Smooth muscle cell (in vitro differentiated cells): ENCODE data around the gene FMNL3. TPM values are rescaled to one million over a fixed set of nuclear protein-coding genes. Genes with fewer than 3 reads are reported as not detected.

Experiments used
- DNase-seq: peaks from one replicate; lab custom pipeline; 2025; ENCODE audit not compliant: unreplicated experiment; lab: John Stamatoyannopoulos, UW
- H2AFZ ChIP-seq: fragments of 200-600 bp; sonication (generic); 2 replicates; pipeline ENCODE4 v1.6.0; 2016; ENCODE audit warnings: antibody characterized with exemption, low read depth, mild to moderate bottlenecking
- H3F3A ChIP-seq: fragments of 200-600 bp; sonication (generic); 2 replicates; pipeline ENCODE4 v1.6.0; 2017; ENCODE audit warnings: antibody characterized with exemption, low read depth
- H3K27ac ChIP-seq: fragments of 200-600 bp; sonication (generic); 2 replicates; pipeline ENCODE4 v1.5.1; 2016; ENCODE audit warnings: low read depth, mild to moderate bottlenecking
- H3K27me3 ChIP-seq: fragments of 200-600 bp; sonication (generic); 2 replicates; pipeline ENCODE4 v1.6.1; 2016; ENCODE audit warnings: low read depth, mild to moderate bottlenecking
- H3K36me3 ChIP-seq: fragments of 200-600 bp; sonication (generic); 2 replicates; pipeline ENCODE4 v1.5.1; 2016; ENCODE audit warnings: low read depth
- H3K4me1 ChIP-seq: fragments of 200-600 bp; sonication (generic); 2 replicates; pipeline ENCODE4 v1.5.1; 2016; ENCODE audit warnings: low read depth
- H3K4me2 ChIP-seq: fragments of 200-600 bp; sonication (generic); 2 replicates; pipeline ENCODE4 v1.6.0; 2016; ENCODE audit warnings: mild to moderate bottlenecking
- H3K4me3 ChIP-seq: fragments of 200-600 bp; sonication (generic); 2 replicates; pipeline ENCODE4 v1.5.1; 2016; ENCODE audit warnings: mild to moderate bottlenecking
- H3K79me2 ChIP-seq: fragments of 200-600 bp; sonication (generic); 2 replicates; pipeline ENCODE4 v1.6.0; 2016; ENCODE audit warnings: low read depth, mild to moderate bottlenecking
- H3K9ac ChIP-seq: fragments of 200-600 bp; sonication (generic); 2 replicates; pipeline ENCODE4 v1.6.0; 2016; ENCODE audit warnings: low read depth
- H3K9me3 ChIP-seq: fragments of 200-600 bp; sonication (generic); replicated peaks from 2 replicates; pipeline ENCODE4 v1.5.1; 2016; ENCODE audit warnings: low read depth
- H4K20me1 ChIP-seq: fragments of 200-600 bp; sonication (generic); 2 replicates; pipeline ENCODE4 v1.6.0; 2016; ENCODE audit warnings: low read depth
- WGBS: methylation state at CpG from one replicate; pipeline ENCODE4 v1.1.7; 2016; ENCODE audit warnings: low lambda C conversion rate; 5-methylcytosine and 5-hydroxymethylcytosine counted together
- polyA plus RNA-seq: library from polyadenylated mRNA; unstranded; fragments of >200 nt; fragmentation: Nextera tagmentation; extraction: Ambion mirVana; gene quantifications from 2 replicates; pipeline ENCODE4 v1.2.1, GENCODE V29; 2016
- total RNA-seq: library from RNA; depleted of rRNA; stranded (reverse); fragments of >200 nt; gene quantifications from 2 replicates; pipeline ENCODE4 v1.2.3, GENCODE V29; 2014
- TF ChIP-seq, protein P1 (sequence below): fragments of 200-600 bp; sonication (generic); IDR thresholded peaks from 2 replicates; pipeline ENCODE4 v1.5.1; 2017; ENCODE audit warnings: borderline replicate concordance, mild to moderate bottlenecking, antibody characterized with exemption; ENCODE audit not compliant: insufficient read depth, poor library complexity, severe bottlenecking

FMNL3 gene
- total and polyA plus RNA-seq, 2 experiments from 2014 or later = 18.3 to 21.7 TPM

DNA sequence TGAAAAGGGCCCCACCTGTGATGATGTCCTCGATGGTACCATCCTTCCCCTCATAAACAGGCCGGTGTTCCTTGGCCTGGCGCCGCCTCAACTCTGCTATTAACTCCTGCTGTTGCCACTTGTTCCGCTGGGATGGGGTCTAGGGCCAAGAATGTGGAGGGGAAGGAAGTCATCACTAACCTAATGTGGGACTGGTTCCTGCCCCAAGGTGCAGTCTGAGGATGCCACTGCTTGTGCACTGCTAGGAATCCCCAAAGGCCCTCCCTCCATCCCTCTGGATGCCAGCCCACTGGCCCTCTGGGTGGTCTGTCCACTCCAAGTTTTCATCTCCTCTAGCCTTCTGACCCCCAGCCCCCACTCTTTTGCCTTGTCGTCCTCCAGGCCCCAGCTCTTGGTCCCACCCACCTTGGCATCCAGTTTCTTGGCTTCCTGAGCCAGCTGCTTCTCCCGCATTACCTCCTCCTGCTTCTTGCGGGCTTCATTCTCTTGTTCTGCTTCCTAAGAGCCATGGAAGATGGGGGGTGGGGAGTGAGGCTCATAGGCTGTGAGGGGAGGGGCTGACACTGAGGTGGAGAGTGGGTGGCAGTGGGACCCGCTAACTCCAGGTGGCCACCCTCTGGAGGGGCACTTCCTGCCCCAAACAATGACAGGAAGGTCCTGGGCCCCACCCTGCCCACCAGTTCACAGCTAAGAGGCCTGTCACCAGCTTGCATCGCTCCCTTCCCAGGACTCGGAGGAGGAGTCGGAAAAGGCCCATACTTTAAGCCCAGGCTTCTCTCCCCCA is 60.1 kb downstream of the FMNL3 start:
- TF ChIP-seq, protein P1, sequence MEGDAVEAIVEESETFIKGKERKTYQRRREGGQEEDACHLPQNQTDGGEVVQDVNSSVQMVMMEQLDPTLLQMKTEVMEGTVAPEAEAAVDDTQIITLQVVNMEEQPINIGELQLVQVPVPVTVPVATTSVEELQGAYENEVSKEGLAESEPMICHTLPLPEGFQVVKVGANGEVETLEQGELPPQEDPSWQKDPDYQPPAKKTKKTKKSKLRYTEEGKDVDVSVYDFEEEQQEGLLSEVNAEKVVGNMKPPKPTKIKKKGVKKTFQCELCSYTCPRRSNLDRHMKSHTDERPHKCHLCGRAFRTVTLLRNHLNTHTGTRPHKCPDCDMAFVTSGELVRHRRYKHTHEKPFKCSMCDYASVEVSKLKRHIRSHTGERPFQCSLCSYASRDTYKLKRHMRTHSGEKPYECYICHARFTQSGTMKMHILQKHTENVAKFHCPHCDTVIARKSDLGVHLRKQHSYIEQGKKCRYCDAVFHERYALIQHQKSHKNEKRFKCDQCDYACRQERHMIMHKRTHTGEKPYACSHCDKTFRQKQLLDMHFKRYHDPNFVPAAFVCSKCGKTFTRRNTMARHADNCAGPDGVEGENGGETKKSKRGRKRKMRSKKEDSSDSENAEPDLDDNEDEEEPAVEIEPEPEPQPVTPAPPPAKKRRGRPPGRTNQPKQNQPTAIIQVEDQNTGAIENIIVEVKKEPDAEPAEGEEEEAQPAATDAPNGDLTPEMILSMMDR = no peak
- Histone ChIP-seq H3K4me2 (no peak overlapping the region), H3K4me3 (no peak overlapping the region), H3K79me2 (no peaks in the 10 kb centered on the region), H3K36me3 (no peaks in the 10 kb centered on the region), H4K20me1 (no peaks in the 10 kb centered on the region), H3F3A (no peaks in the 10 kb centered on the region), H3K9me3 (no peaks in the 10 kb centered on the region), H3K9ac (no peak overlapping the region), H3K27ac (no peak overlapping the region), H2AFZ (no peak overlapping the region), H3K4me1 (no peaks in the 10 kb centered on the region), H3K27me3 (no peaks in the 10 kb centered on the region)
- no peak for DNase-seq
- WGBS = 94% methylated on average over 12 of the region's 12 CpGs

DNA sequence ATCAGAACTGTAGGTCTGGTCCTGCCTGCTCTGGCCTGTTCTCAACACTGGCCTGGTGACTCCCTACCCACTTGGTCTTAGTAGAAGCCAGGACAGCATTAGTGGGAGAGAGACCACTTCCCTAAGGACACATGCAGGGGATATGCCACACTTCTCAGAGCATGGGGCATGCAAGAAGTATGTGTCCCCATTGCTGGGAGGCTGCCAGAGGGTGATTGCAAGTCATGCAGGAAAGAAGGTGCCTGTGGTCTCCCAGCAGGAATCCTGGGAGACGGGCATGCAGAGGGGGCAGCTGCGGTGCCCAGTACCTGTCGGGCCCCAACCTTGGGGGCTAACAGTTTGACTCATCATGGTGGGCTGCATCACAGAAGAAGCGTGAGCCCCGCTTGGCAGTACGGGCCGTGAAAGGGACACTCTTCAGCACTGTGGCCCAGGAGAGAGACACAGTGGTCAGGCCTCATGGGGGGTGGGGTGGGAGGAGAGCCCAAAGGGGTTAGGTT is 60.8 kb downstream of the FMNL3 start:
- Histone ChIP-seq H2AFZ (no peak overlapping the region), H3K79me2 (no peaks in the 10 kb centered on the region), H3K9me3 (no peaks in the 10 kb centered on the region), H4K20me1 (no peaks in the 10 kb centered on the region), H3F3A (peaks cover 7% of the 10 kb centered on the region), H3K9ac (no peak overlapping the region), H3K27me3 (no peaks in the 10 kb centered on the region), H3K4me3 (no peak overlapping the region), H3K27ac (no peak overlapping the region), H3K36me3 (no peaks in the 10 kb centered on the region), H3K4me1 (no peaks in the 10 kb centered on the region), H3K4me2 (no peak overlapping the region)
- TF ChIP-seq, protein P1 = no peak
- WGBS = 100% methylated on average over 7 of the region's 7 CpGs
- no peak for DNase-seq

DNA sequence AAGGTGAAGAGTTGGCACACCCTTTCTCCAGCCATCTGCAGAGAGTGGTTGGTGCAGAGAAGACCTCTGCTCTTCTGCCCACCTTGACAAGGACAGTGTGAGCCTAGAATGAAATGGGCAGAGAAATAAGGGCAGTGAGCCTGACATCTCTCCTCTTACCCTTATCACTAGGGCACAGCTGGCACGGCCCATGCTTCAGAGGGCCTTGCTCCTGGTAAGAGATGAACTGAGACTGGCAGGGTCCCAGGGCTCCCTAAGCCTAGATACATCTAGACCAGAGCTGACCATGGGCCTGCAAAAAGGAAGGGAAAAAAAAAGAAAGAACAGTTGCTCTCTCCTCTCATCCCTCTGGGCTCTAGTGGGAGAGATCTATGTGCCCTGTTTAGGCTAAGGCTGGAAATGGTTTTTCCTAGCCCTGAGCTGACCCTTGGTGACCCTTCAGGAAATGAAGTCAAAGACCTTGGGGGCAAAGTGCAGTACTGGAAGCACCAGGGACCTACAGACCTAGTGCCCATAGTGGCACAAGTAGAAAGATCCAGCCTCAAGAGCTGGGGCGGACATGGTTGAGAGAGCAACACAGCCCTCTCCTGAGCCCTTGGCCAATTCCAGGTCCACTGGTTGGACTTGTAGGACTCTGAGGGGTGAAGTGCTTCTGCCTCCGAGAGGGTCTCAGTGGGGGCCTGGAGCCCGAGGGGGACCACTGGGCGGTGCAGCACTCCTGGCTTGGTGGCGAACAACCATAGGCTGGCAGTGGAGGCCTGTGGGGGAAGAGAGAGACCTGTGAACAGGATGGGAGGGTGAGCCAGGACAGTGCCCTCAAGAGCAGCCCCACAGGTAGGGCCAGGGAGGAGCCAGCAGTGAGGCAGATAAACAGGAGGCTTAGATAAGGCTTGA is 61.8 kb downstream of the FMNL3 start:
- Histone ChIP-seq H4K20me1 (no peaks in the 10 kb centered on the region), H3K4me3 (no peak overlapping the region), H3K9ac (no peak overlapping the region), H3K27ac (no peak overlapping the region), H3K36me3 (no peaks in the 10 kb centered on the region), H3K4me1 (no peaks in the 10 kb centered on the region), H3K9me3 (no peaks in the 10 kb centered on the region), H3K4me2 (no peak overlapping the region), H3K79me2 (no peaks in the 10 kb centered on the region), H3F3A (peaks cover 12% of the 10 kb centered on the region), H2AFZ (no peak overlapping the region), H3K27me3 (no peaks in the 10 kb centered on the region)
- 96% methylated on average over 6 of the region's 6 CpGs for WGBS
- no peak for DNase-seq
- TF ChIP-seq, protein P1 = no peak
